Measurements from ENCODE around the gene MDM4.
"Not testable (repeated sequence)": the region's sequence is repeated elsewhere in the genome, so short reads cannot be mapped to it uniquely, and the experiment has no call there.

The MDM4 gene, protein sequence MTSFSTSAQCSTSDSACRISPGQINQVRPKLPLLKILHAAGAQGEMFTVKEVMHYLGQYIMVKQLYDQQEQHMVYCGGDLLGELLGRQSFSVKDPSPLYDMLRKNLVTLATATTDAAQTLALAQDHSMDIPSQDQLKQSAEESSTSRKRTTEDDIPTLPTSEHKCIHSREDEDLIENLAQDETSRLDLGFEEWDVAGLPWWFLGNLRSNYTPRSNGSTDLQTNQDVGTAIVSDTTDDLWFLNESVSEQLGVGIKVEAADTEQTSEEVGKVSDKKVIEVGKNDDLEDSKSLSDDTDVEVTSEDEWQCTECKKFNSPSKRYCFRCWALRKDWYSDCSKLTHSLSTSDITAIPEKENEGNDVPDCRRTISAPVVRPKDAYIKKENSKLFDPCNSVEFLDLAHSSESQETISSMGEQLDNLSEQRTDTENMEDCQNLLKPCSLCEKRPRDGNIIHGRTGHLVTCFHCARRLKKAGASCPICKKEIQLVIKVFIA

DNA sequence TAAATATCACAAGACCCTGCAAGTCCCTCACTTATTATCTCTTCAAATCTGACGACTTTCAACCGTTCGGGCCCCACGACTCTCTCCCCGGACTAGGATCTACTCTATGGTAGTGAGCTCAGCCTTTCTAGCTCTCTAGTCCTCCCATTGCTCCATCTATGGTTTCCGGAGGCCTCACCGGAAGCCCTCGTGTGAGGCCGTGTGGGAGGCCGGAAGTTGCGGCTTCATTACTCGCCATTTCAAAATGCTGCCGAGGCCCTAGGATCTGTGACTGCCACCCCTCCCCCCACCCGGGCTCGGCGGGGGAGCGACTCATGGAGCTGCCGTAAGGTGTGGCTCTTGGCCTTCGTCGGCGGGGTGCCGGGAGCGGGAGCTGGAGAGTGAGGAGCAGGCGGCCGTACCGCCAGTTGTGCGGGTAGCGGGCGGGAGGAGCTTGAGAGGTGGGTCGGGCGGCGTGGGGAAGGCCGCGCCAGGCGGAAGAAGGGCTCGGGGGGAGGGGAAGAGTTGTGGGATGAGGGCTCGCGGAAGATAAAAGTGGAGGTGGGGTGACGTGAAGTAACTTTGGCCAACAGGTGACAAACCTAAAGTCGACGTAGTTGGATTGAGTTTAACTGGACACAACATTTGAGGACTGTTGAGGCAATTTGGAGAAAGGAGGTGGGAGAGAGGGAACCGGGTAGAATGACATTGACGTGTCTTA, at the start of gene MDM4:
TSS of gene MDM4 (plus strand) at position 227 of the 700 bp plus-strand sequence. CDS start 9,113 bp downstream, outside the sequence.
- DNase-seq, result peak; percentile 90 to 94

- DNase-seq, result no peak
These were observed 49.5 kb upstream of the MDM4 start for GRCh38 chr1:204466416-204467405.

GRCh38 chr1:204468206-204468605, 48.0 kb upstream of the MDM4 start:
- no peak for DNase-seq

DNA sequence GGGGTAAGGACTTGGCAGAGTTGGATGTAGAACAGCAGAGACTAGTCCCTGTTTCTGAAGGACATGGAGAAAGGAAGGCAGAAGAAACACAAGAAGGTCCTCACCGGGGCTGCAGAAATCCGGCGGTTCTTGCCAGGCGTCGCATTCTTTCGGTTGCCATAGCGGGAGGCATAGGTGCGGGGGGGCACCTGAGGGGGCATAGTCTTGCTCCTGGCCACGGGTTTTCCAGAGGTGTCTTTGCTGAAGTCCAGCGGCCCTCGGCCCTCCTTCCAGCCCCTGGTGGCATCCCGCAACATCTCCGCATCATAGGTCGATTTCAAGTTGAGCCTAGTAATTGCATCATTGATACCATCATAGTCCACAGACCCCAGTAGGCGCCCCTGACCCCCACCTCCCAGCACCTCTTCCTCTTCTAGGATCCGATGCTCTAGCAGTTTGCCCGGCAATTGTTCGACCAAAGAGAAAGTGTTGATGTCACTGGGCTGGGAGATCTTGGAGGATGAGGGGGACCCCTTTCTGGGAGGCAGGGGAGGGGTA, 47.4 kb upstream of the MDM4 start:
- DNase-seq, result no peak

- DNase-seq, result no peak
These were observed 46.9 kb upstream of the MDM4 start for GRCh38 chr1:204469304-204469703.

GRCh38 chr1:204471687-204472086, 44.5 kb upstream of the MDM4 start:
- no peak for DNase-seq

DNA sequence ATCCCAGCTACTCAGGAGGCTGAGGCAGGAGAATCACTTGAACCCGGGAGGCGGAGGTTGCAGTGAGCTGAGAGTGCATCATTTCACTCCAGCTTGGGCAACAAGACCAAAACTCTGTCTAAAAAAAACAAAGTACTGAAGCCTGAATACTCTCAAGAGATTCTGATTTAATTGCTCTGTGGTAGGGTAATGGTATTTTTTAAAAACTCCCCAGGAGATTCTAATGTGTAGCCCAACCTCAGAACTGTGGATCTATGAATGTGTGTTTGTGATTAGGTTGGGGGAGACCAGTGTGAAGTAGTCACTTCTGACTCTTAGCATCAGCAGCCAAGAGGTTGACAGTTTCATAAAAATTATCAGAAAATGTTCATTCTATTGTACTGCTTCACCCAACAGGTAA, 43.5 kb upstream of the MDM4 start:
- DNase-seq, result no peak

DNA sequence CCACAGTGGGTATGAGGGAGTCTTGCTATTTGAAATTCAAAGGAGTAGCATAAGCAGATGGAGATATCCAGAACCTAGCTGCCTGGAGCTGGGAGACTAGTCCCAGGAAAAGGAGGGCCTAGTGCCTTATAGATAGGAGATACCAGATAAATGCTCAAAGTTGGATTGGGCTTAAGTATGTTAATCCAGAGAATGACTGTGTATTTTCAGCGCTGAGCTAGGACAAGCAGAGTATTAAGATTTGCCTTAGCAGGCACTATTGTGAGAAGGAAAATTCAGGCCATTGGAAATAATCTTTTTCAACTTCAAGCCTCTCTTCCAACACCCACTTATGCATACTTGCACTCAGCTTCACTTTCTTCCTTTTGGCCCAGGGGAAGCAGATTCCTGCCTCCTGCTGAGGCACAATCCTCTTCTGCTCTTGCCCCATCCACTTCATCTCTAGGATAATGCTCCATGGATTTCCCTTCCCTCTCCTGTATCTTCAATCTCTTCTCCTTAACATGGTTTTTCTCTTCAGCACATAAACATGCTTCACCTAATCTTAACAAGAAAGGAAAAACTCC, 42.7 kb upstream of the MDM4 start:
- no peak for DNase-seq

DNA sequence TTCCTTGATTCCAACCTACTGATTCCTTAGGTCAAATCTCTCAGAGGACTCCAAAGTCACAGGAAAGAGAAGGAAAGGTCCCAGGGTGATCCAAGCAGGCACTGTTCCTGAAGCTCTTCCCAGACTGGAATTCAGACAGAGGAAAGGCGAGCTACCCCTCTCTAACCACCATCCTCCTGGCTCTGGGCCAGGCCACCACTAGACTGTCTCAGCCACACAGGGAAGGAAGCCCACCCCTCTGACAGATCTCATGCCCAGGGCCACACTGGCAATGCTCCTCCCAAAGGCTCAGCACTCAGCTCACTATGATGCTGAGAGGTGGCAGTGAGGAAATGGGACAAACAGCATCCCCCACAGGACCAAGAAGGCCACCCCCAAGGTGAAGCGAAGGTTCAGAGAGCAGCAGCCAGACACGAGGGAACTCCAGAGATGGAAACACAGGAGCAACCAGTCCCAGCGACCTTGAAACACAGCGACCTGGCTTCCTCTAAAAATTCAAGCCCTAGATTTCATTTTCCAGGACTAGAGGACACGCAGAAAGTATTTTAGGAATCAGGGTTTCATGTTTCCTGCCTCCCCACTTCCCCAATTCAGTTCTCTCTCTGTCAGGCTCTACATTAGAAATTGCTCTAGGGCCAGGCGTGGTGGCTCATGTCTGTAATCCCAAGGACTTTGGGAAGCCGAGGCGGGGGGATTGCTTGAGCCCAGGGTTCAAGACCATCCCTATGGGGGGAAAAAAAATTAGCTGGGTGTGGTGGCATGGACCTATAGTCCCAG, 40.4 kb upstream of the MDM4 start:
- no peak for DNase-seq

DNA sequence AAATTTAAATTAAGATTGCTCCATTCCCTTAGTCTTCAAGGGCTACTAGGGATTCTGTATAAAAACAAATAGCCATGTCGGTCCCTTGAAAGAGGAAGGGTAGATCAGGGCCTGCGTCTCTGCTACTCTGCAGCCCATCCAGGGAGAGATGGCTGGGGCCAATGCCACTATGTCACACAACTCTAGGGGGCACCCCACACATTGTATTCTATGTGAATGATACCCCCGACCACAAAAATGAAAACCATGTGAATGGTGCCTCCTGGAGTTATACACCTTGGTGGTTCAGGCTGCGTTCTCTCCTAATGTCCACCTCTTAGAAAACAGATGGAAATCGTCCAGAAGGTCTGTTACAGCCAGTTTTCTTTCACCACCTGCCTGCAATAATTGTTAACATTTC, 39.6 kb upstream of the MDM4 start:
- no peak for DNase-seq

DNA sequence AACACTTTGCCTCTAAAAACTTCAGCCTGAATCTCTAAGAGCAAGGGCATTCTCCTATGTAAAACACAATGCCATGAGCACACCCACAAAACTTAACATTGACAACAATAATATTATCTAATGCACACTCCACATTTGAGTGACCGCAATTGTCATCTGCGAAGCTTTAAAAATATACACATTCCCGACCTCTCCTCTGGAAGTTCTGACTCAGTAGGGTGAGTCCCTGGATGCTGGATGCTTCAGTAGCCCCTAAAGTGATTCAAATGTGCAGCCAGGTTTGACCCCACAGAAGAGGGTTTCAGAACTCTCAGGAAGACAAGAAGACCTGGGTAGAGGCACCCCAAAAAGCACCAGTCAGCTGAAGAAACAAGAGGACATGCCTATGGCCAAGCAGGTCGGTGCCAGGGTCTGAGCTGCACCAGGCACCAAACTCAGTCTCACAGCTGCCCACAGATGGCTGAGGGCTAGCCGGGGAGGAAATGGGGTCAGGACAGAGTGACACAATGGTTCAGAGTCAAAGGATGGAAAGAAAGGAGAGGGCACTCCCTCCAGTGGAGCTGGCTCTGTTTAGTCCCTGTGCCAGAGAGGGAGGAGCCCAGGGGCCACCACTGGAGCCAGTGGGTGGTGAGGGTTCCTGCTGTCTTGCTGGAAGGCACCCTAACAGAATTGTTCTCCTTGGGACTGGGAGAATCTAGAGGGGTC, 39.0 kb upstream of the MDM4 start:
- DNase-seq, result no peak

DNA sequence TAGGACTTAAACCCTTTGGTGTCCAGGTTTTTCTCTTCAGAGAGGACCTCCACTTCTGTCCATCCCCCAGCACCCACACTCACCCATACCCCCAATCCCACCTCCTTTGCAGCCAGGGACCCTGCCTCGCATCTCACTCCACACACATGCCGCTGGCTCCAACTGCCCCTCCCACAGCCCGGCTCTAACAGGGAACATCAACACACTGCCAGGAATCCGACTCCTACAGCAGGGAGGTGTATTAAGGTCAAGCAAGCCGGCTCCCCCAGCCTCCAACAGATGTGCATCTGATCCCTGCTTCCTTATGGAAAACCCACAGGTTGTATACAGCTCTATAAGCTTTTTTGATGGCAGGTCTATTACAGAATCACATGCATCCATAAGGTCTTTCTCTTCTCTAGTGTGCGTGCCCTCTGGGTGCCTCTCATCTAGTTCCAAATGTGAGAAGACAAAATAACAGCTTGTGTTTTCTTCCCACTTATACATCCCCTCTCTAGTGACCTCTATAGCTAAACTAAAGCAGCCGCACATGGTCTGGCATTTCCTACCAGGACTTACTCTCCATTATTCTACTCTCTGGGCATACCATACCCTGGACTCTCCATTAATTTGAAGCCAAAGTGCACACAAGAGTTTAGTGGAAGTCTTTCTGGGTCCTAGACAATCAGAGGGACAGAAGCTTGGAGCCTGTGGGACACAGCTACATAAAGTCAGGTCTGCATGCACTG, 37.9 kb upstream of the MDM4 start:
- DNase-seq, result peak; percentile 21 to 71

DNA sequence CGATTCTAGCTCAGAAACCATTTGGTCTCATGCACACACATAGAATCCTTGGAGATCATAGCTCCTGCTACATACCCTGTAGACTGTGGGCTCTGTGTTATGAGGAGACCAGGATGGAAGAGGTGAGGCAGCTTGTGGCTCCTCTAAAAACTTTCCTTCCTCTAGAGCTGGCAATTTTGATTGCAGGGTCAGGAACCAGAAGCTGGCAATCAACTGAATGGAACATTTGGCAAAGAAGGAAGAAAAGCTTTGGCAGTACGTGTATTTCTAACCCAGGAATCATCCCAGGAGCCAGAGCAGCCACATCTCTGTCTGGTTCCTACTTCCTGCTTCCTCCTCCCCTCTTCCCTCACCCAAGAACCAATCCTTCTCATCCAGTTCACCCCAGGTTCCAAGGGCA, 37.3 kb upstream of the MDM4 start:
- no peak for DNase-seq

DNA sequence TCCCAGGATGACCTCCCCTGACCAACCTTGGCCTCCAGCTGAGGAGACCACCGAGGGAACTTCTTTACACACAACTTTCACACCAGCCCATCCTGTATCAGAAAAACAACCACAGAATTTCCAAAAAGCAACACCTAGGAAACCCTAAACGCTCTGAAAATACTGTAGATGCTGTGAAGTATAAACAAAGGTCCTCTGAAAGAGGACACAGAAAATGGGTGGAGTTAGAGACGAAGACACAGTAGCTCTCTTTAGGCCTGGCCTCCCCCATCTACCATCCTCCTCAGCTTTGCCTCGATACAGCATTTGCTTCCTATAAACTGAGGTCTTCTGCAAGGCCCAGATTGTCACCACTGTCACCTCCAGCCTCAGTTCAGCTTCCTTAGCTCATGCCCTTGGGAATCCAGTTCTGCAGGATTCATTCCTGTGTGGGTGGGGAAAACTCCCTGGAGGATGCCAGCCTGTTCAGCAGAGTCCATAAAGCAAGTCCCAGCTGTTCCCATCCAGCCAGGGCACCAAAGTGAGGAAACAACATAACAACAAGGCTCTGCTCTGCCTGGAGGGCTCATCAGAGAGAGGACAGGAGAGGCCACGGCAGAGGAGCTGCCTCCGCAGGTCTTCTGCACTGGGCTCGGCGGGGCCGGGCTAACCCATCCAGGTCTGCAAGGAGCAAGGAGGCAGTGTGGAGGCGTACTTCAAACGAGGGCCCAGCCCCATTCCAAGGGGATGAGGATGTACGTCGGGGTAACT, 36.6 kb upstream of the MDM4 start:
- no peak for DNase-seq

DNA sequence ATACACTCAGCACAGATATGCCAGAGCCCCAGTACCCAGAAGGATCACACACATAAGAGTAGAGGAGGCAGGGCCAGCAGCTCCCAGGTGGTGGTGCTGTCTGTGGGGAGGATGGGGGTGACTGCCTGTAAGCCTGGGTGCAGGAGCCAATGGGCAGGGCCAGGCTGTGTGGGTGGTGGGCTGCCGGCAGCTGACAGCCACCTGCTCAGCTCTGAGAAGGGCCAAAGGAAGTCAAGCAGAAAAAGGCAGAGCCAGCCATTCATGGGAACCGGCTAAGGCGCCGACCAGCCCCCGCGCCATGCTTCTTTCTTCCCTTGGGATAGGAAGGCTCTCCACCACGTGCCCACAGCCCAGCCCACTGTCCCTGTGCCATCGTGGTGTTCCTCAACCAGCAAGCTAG, 35.7 kb upstream of the MDM4 start:
- DNase-seq, result peak in 1 of 2 experiments; percentile 27

- DNase-seq, result no peak
These were observed 32.4 kb upstream of the MDM4 start for GRCh38 chr1:204483791-204484190.

GRCh38 chr1:204486513-204487255, 29.5 kb upstream of the MDM4 start:
- not testable (repeated sequence) for DNase-seq

DNA sequence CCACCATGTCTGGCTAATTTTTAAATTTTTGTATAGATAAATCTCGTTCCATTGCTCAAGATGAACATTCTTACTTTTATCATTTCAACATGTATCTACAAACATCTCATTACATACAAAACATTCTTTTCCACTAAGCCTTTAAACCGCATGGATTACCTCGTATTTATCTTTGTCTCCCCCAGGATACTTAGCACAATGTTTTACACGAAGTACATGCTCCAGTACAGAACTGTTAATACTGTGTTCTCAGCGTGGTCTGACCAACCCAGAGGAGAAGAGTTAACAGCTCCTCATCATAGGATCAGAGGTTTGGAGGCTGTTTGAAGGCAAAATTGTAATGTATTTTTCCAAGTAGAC, 29.0 kb upstream of the MDM4 start:
- DNase-seq, result no peak

DNA sequence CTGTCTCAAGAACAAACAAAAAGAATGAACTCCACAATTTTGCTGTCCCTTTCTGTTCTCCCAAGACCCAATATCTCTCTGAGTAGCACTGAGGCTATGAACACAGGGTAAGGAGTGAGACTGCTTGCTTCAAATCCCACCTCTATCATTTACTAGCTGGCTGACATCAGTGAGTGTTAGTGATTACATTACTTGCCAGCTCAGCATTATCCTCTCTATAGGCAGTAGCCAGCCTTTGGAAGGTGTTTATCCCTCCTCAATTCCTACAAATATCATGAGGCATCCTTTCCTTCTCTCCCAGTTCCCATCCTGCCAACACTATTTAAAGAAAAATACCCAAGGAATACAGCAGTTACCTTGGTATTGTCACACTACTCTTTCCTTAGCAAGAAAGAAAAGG, 24.6 kb upstream of the MDM4 start:
- DNase-seq, result no peak
